ENCODE measurements around the gene PTPRF.

PTPRF gene

DNA sequence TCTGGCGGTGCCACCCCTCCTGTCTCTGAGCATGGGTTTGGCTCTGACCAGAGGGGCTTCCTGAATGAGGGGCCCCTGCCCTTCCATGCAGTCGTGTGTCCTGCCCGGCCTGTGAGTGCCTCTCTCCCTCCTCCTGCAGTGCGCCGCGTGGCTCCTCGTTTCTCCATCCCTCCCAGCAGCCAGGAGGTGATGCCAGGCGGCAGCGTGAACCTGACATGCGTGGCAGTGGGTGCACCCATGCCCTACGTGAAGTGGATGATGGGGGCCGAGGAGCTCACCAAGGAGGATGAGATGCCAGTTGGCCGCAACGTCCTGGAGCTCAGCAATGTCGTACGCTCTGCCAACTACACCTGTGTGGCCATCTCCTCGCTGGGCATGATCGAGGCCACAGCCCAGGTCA lies 57.9 kb downstream of the PTPRF start:
- H3K4me3 ChIP-seq (ENCODE audit: low read depth, low read length) = no peak overlapping the region
- DNase-seq (ENCODE audit: low read depth) = no peak
- no peak for TF ChIP-seq MYC (IDR thresholded peaks at IDR 0.05; ENCODE audit: low read depth, low read length)
- no peak for TF ChIP-seq POLR2A (IDR thresholded peaks at IDR 0.05; ENCODE audit: extremely low read depth, insufficient read length)
- TF ChIP-seq, protein P1, sequence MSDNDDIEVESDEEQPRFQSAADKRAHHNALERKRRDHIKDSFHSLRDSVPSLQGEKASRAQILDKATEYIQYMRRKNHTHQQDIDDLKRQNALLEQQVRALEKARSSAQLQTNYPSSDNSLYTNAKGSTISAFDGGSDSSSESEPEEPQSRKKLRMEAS (IDR thresholded peaks at IDR 0.05; ENCODE audit: low read depth, low read length) = no peak
- TF ChIP-seq, protein P2, sequence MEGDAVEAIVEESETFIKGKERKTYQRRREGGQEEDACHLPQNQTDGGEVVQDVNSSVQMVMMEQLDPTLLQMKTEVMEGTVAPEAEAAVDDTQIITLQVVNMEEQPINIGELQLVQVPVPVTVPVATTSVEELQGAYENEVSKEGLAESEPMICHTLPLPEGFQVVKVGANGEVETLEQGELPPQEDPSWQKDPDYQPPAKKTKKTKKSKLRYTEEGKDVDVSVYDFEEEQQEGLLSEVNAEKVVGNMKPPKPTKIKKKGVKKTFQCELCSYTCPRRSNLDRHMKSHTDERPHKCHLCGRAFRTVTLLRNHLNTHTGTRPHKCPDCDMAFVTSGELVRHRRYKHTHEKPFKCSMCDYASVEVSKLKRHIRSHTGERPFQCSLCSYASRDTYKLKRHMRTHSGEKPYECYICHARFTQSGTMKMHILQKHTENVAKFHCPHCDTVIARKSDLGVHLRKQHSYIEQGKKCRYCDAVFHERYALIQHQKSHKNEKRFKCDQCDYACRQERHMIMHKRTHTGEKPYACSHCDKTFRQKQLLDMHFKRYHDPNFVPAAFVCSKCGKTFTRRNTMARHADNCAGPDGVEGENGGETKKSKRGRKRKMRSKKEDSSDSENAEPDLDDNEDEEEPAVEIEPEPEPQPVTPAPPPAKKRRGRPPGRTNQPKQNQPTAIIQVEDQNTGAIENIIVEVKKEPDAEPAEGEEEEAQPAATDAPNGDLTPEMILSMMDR (IDR thresholded peaks at IDR 0.05; ENCODE audit: low read depth, low read length) = no peak

DNA sequence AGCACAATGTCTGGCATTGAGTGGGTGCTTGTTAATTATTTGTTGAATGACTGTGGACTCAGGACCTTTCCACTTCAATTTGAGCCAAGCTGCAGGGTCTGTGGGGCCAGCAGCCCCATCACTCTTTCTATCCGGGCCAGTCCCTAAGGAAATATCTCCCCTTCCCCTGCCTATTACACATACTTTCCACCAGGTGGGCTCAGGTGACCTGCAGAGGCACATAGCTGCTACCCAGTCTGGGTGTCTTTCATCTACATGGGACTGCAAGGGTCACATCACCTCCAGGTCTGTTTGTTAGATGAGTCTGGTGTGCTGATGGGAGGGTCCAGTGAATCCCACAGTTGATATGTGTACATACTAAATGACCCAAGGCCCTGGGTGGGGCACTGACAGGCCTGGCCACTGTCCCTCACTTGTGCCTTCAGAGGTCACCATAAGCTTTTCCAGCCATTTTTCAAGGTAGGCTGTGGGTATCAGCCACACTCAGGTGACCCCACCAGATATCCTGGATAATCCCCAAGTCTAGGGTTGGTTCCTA lies 59.8 kb downstream of the PTPRF start:
- no peak for DNase-seq (ENCODE audit: low read depth)
- TF ChIP-seq POLR2A (IDR thresholded peaks at IDR 0.05; ENCODE audit: extremely low read depth, insufficient read length) = no peak
- TF ChIP-seq, protein P1 (IDR thresholded peaks at IDR 0.05; ENCODE audit: low read depth, low read length) = no peak
- TF ChIP-seq, protein P2 (IDR thresholded peaks at IDR 0.05; ENCODE audit: low read depth, low read length) = no peak
- H3K4me3 ChIP-seq (ENCODE audit: low read depth, low read length) = no peak overlapping the region

DNA sequence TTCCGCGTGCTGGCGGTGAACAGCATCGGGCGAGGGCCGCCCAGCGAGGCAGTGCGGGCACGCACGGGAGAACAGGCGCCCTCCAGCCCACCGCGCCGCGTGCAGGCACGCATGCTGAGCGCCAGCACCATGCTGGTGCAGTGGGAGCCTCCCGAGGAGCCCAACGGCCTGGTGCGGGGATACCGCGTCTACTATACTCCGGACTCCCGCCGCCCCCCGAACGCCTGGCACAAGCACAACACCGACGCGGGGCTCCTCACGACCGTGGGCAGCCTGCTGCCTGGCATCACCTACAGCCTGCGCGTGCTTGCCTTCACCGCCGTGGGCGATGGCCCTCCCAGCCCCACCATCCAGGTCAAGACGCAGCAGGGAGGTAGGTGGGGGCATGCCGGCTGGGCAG lies 60.5 kb downstream of the PTPRF start:
- TF ChIP-seq, protein P1 (IDR thresholded peaks at IDR 0.05; ENCODE audit: low read depth, low read length) = no peak
- TF ChIP-seq, protein P2 (IDR thresholded peaks at IDR 0.05; ENCODE audit: low read depth, low read length) = no peak
- TF ChIP-seq MYC (IDR thresholded peaks at IDR 0.05; ENCODE audit: low read depth, low read length) (no peak), POLR2A (IDR thresholded peaks at IDR 0.05; ENCODE audit: extremely low read depth, insufficient read length) (no peak)

DNA sequence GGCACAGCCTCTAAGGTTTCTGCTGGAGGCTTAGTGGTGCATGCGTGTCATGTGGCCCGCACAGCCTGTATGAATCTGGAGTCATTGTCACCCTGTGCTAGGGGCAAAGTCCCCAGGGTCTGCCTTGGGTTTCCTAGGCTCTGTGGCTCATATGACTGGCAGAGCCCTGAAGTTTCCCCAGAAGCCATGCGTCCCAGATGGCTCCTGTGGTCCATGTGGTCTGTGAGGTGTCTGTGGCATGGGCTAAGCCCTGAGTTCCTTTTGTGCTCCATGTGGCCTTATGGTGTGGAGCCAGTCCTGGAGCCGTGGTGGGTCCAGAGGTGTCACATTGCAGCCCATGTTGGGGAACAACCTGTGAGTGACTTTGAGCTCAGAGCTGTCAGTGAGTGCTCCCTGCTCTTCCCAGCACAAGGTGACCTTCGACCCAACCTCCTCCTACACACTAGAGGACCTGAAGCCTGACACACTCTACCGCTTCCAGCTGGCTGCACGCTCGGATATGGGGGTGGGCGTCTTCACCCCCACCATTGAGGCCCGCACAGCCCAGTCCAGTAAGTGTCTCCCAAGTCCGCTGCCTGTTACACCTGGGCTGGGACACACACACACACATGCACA lies 61.5 kb downstream of the PTPRF start:
- TF ChIP-seq, protein P2 (IDR thresholded peaks at IDR 0.05; ENCODE audit: low read depth, low read length) = no peak
- no peak for TF ChIP-seq POLR2A (IDR thresholded peaks at IDR 0.05; ENCODE audit: extremely low read depth, insufficient read length)
- TF ChIP-seq, protein P1 (IDR thresholded peaks at IDR 0.05; ENCODE audit: low read depth, low read length) = no peak
- TF ChIP-seq MYC (IDR thresholded peaks at IDR 0.05; ENCODE audit: low read depth, low read length) = no peak
- no peak overlapping the region for H3K4me3 ChIP-seq (ENCODE audit: low read depth, low read length)
- no peak for DNase-seq (ENCODE audit: low read depth)

More for the DNA sequence above, 60.5 kb downstream of the PTPRF start:
- DNase-seq (ENCODE audit: low read depth) = no peak
- H3K4me3 ChIP-seq (ENCODE audit: low read depth, low read length) = no peak overlapping the region

DNA sequence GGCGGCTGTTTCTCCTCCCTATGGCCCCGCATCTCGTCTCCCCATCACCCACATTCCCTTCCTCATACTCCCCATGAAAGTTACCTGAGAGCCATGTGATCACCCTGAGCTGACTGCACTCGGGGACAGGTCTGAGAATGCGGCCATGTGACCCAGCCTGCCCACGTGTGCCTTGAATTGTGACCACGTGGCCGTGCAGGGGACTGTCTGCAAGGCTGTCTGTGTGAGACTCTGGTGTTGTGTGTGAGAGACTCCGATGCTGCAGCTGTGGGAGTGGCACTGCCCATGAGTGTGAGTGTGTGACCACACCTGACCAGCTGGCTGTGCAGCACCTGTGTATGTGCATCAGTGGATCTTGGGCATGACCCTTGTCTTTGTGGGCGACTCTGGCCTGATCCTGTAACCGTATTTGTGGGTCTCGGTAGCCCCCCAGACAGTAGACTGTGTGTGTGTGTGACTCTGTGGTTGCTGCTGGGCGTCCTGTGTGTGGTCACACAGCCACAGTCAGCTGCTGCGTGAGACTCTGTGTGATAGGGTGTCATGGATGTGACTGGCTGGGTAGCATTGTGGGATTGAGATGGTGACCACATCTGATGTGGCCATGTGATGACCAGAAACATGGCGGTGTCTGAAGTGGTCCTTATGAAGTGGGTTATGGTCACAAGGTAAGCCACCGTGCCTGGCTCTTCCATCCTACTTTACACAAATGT lies 62.4 kb downstream of the PTPRF start:
- no peak overlapping the region for H3K4me3 ChIP-seq (ENCODE audit: low read depth, low read length)
- no peak for TF ChIP-seq POLR2A (IDR thresholded peaks at IDR 0.05; ENCODE audit: extremely low read depth, insufficient read length)
- TF ChIP-seq, protein P1 (IDR thresholded peaks at IDR 0.05; ENCODE audit: low read depth, low read length) = peak; percentile 43
- DNase-seq (ENCODE audit: low read depth) = no peak

DNA sequence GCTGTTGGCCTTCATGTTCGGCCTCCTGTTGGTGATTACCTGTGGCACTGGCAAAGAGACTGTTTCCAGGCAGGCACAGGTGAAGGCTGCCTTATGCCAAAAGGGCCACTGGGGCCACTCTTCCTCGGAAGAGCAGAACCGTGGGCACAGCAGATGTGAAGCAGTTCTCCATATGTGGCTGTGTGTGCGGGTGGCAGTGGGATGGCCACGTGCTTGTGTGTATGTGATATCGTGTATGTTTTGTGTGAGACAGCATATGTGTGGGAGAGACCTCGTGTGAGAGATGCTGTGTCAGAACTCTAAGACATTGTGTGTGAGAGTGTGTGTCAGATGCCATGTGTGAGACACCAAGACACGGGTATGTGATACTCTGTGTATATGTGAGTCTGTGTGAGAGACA lies 65.9 kb downstream of the PTPRF start:
- TF ChIP-seq MYC (IDR thresholded peaks at IDR 0.05; ENCODE audit: low read depth, low read length) (no peak), POLR2A (IDR thresholded peaks at IDR 0.05; ENCODE audit: extremely low read depth, insufficient read length) (no peak)
- TF ChIP-seq, protein P1 (IDR thresholded peaks at IDR 0.05; ENCODE audit: low read depth, low read length) = no peak
- TF ChIP-seq, protein P2 (IDR thresholded peaks at IDR 0.05; ENCODE audit: low read depth, low read length) = no peak
- no peak overlapping the region for H3K4me3 ChIP-seq (ENCODE audit: low read depth, low read length)
- no peak for DNase-seq (ENCODE audit: low read depth)
